ENCODE measurements around the gene CHID1. TPM values are rescaled to one million over a fixed set of nuclear protein-coding genes. Genes with fewer than 3 reads are reported as not detected.

CHID1 gene
- total and polyA plus RNA-seq, 5 experiments from 2014 or later = 50.2 to 61.5 (median 54.7) TPM

- Mint-ChIP-seq H3K36me3 (peaks cover 0 to 9% (median 0%) of the 10 kb centered on the region in 3 donors), H3K4me3 (no peak overlapping the region), H3K9me3 (no peaks in the 10 kb centered on the region), H3K4me1 (peaks cover 0 to 10% (median 5%) of the 10 kb centered on the region in 4 donors), H3K27ac (peak overlapping the region in 1 of 10 donors; percentile 5), H3K27me3 (no peaks in the 10 kb centered on the region)
- POLR2A ChIA-PET = no interaction called here
- no peak for ATAC-seq
- DNase-seq = no peak
Observed at GRCh38 chr11:889687-890475, 20.7 kb downstream of the CHID1 start.

GRCh38 chr11:889257-889656, 21.4 kb downstream of the CHID1 start:
- no peak for ATAC-seq
- peak overlapping the region in 1 of 10 donors; percentile 53 for H3K27ac Mint-ChIP-seq
- DNase-seq = no peak

GRCh38 chr11:888310-889212, 22.0 kb downstream of the CHID1 start:
- ATAC-seq (no peak), DNase-seq (no peak)
- H3K4me3 Mint-ChIP-seq = no peak overlapping the region
- peak overlapping the region in 1 of 10 donors; percentile 33 for H3K27ac Mint-ChIP-seq
- H3K9me3 Mint-ChIP-seq = no peaks in the 10 kb centered on the region
- H3K27me3 Mint-ChIP-seq = no peaks in the 10 kb centered on the region
- H3K4me1 Mint-ChIP-seq = peaks cover 0 to 9% (median 5%) of the 10 kb centered on the region in 4 donors
- POLR2A ChIA-PET = no interaction called here
- peaks cover 0 to 9% (median 0%) of the 10 kb centered on the region in 3 donors for H3K36me3 Mint-ChIP-seq

More at GRCh38 chr11:889257-889656, 21.4 kb downstream of the CHID1 start:
- peaks cover 0 to 10% (median 5%) of the 10 kb centered on the region in 4 donors for H3K4me1 Mint-ChIP-seq
- H3K27me3 Mint-ChIP-seq = no peaks in the 10 kb centered on the region
- peaks cover 0 to 9% (median 0%) of the 10 kb centered on the region in 3 donors for H3K36me3 Mint-ChIP-seq
- H3K4me3 Mint-ChIP-seq = no peak overlapping the region
- POLR2A ChIA-PET = no interaction called here
- H3K9me3 Mint-ChIP-seq = no peaks in the 10 kb centered on the region

GRCh38 chr11:887589-887988, 23.0 kb downstream of the CHID1 start:
- no peak overlapping the region for H3K4me3 Mint-ChIP-seq
- DNase-seq (no peak), ATAC-seq (no peak)
- POLR2A ChIA-PET = interaction anchor here (0.6 kb wide), 1 partner anchor 26 kb away, joined by 3 read pairs; no protein-coding TSS in a partner anchor
- H3K4me1 Mint-ChIP-seq = peaks cover 0 to 9% (median 5%) of the 10 kb centered on the region in 4 donors
- H3K9me3 Mint-ChIP-seq = no peaks in the 10 kb centered on the region
- H3K36me3 Mint-ChIP-seq = peaks cover 0 to 9% (median under 1%) of the 10 kb centered on the region in 3 donors
- peak overlapping the region in 2 of 10 donors; percentile 61 to 78 for H3K27ac Mint-ChIP-seq
- H3K27me3 Mint-ChIP-seq = no peaks in the 10 kb centered on the region

- ATAC-seq (no peak), DNase-seq (no peak)
- Mint-ChIP-seq H3K36me3 (peaks cover 0 to 19% (median 4%) of the 10 kb centered on the region in 3 donors), H3K9me3 (no peaks in the 10 kb centered on the region), H3K27ac (no peak overlapping the region), H3K4me3 (no peak overlapping the region), H3K27me3 (no peaks in the 10 kb centered on the region), H3K4me1 (peaks cover 0 to 10% (median 5%) of the 10 kb centered on the region in 4 donors)
- POLR2A ChIA-PET = no interaction called here
Observed at GRCh38 chr11:886568-886967, 24.0 kb downstream of the CHID1 start.

GRCh38 chr11:884578-885070, 26.0 kb downstream of the CHID1 start:
- Mint-ChIP-seq H3K27me3 (no peaks in the 10 kb centered on the region), H3K27ac (no peak overlapping the region), H3K36me3 (peaks cover 0 to 29% (median 4%) of the 10 kb centered on the region in 3 donors), H3K4me3 (no peak overlapping the region), H3K4me1 (peaks cover 0 to 10% (median 4%) of the 10 kb centered on the region in 4 donors), H3K9me3 (no peaks in the 10 kb centered on the region)
- ATAC-seq (no peak), DNase-seq (no peak)
- POLR2A ChIA-PET = no interaction called here

- H3K27ac Mint-ChIP-seq = no peak overlapping the region
- POLR2A ChIA-PET = no interaction called here
- H3K4me1 Mint-ChIP-seq = peaks cover 0 to 9% (median 1%) of the 10 kb centered on the region in 4 donors
- DNase-seq = no peak
- peaks cover 0 to 29% (median 4%) of the 10 kb centered on the region in 3 donors for H3K36me3 Mint-ChIP-seq
- ATAC-seq = no peak
- no peaks in the 10 kb centered on the region for H3K27me3 Mint-ChIP-seq
- no peaks in the 10 kb centered on the region for H3K9me3 Mint-ChIP-seq
- H3K4me3 Mint-ChIP-seq = no peak overlapping the region
Observed at GRCh38 chr11:883527-883926, 27.1 kb downstream of the CHID1 start.

GRCh38 chr11:882596-882995, 28.0 kb downstream of the CHID1 start:
- Mint-ChIP-seq H3K4me1 (peaks cover 0 to 8% (median 1%) of the 10 kb centered on the region in 4 donors), H3K36me3 (peaks cover 0 to 31% (median 6%) of the 10 kb centered on the region in 3 donors), H3K4me3 (no peak overlapping the region), H3K27me3 (no peaks in the 10 kb centered on the region), H3K27ac (peak overlapping the region in 2 of 10 donors; percentile 0 to 82), H3K9me3 (no peaks in the 10 kb centered on the region)
- no peak for DNase-seq
- POLR2A ChIA-PET = no interaction called here
- no peak for ATAC-seq

GRCh38 chr11:880447-880846, 30.2 kb downstream of the CHID1 start:
- Mint-ChIP-seq H3K27me3 (no peaks in the 10 kb centered on the region), H3K9me3 (no peaks in the 10 kb centered on the region), H3K4me1 (peaks cover 0 to 5% (median 0%) of the 10 kb centered on the region in 4 donors), H3K27ac (peak overlapping the region in 1 of 10 donors; percentile 40), H3K36me3 (peaks cover 0 to 30% (median 6%) of the 10 kb centered on the region in 3 donors), H3K4me3 (no peak overlapping the region)
- POLR2A ChIA-PET = no interaction called here
- DNase-seq (no peak), ATAC-seq (no peak)

GRCh38 chr11:877565-877964, 33.0 kb downstream of the CHID1 start:
- H3K4me1 Mint-ChIP-seq = peaks cover 0 to 7% (median 0%) of the 10 kb centered on the region in 4 donors
- H3K9me3 Mint-ChIP-seq = no peaks in the 10 kb centered on the region
- POLR2A ChIA-PET = no interaction called here
- peak overlapping the region in 2 of 10 donors; percentile 24 to 37 for H3K27ac Mint-ChIP-seq
- no peak overlapping the region for H3K4me3 Mint-ChIP-seq
- peak in 1 of 2 donors; percentile 28 for ATAC-seq
- H3K27me3 Mint-ChIP-seq = no peaks in the 10 kb centered on the region
- DNase-seq = peak in 1 of 10 donors; percentile 4
- peaks cover 0 to 32% (median 9%) of the 10 kb centered on the region in 3 donors for H3K36me3 Mint-ChIP-seq

GRCh38 chr11:876545-876944, 34.1 kb downstream of the CHID1 start:
- H3K27ac Mint-ChIP-seq = no peak overlapping the region
- ATAC-seq (no peak), DNase-seq (no peak)
- H3K27me3 Mint-ChIP-seq = no peaks in the 10 kb centered on the region
- peaks cover 0 to 22% (median 5%) of the 10 kb centered on the region in 3 donors for H3K36me3 Mint-ChIP-seq
- H3K4me1 Mint-ChIP-seq = peaks cover 0 to 6% (median 0%) of the 10 kb centered on the region in 4 donors
- no peaks in the 10 kb centered on the region for H3K9me3 Mint-ChIP-seq
- POLR2A ChIA-PET = no interaction called here
- H3K4me3 Mint-ChIP-seq = no peak overlapping the region

GRCh38 chr11:875769-876301, 34.8 kb downstream of the CHID1 start:
- POLR2A ChIA-PET = no interaction called here
- no peaks in the 10 kb centered on the region for H3K27me3 Mint-ChIP-seq
- H3K4me3 Mint-ChIP-seq = no peak overlapping the region
- no peaks in the 10 kb centered on the region for H3K9me3 Mint-ChIP-seq
- H3K36me3 Mint-ChIP-seq = peaks cover 0 to 20% (median 5%) of the 10 kb centered on the region in 3 donors
- H3K4me1 Mint-ChIP-seq = peaks cover 0 to 6% (median 0%) of the 10 kb centered on the region in 4 donors
- DNase-seq = no peak
- no peak for ATAC-seq
- peak overlapping the region in 2 of 10 donors; percentile 57 to 60 for H3K27ac Mint-ChIP-seq

Measured in naive thymus-derived CD8-positive, alpha-beta T cell (primary cell).